Left ventricle myocardium superior (tissue), 1 donor: ENCODE measurements around the gene CACNB1. TPM values are rescaled to one million over a fixed set of nuclear protein-coding genes. Genes with fewer than 3 reads are reported as not detected.
A peak's percentile ranks its signal among the peaks of the same experiment; 100 is the strongest.

Source experiments
- ATAC-seq: fragments of 200-7000 bp; cut with Tn5 transposase; one replicate; pipeline ENCODE4 v1.9.1; 2020; ENCODE audit warnings: mild to moderate bottlenecking, moderate library complexity
- DNase-seq: peaks from one replicate; pipeline ENCODE4 v3.0.0-alpha.2; 2020
- intact Hi-C: fragments of 100-400 bp; cut with micrococcal nuclease; formaldehyde crosslinking; loops from one replicate; pipeline ENCODE4 v1.11.0; 2022
- total RNA-seq: library from RNA; stranded (reverse); fragmentation: NEBNext Ultra II Directional; extraction: Animal tissue kit (Norgen Biotek cat#: 25700); gene quantifications from one replicate; pipeline ENCODE4 v1.2.1, GENCODE V29; 2021
- donor health status: DM: no; HTN: yes; CAD: no; lungs with severe emphysema.

CACNB1 gene
- total RNA-seq, 1 donor from 2014 or later = 5.7 TPM

DNA sequence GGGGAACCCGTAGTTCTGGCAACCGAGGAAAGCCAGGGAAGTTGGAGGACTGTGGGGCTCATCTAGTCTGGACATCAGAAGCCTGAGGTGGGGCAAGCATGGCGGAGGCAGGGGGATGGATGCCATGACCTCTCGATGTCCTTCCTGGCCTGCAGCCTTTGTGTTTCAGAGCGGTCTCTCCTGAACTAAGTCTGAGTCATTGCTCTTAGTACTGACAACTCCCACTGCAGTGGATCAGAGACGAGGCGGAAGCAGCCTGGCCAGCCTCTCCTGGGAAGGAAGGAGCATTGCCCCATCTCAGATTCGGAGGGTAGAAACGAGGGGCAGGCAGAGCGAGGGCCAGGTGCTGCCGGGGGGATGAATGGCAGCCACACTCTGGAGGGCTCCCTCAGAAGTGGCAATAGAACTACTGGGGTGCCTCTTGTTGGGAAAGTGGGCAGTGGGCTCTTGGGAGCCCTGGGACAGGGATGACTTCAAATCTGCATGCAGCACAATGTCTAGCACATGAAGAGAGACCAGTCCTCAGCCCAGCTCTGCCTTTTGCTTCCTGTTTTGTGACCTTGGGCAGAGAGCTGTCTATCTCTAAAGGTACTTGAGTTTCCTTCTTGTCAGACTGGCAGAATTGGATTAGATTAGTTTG, 31.9 kb upstream of the CACNB1 start:
- ATAC-seq (no peak), DNase-seq (no peak)
- intact Hi-C loops = no loop called here

- DNase-seq (no peak), ATAC-seq (no peak)
- intact Hi-C loops = no loop called here
These were observed 30.0 kb upstream of the CACNB1 start for GRCh38 chr17:39227364-39227919.

- intact Hi-C loops = no loop called here
- peak; percentile 87 for ATAC-seq
- peak; percentile 82 for DNase-seq
These were observed 28.7 kb upstream of the CACNB1 start for GRCh38 chr17:39225959-39226683.

GRCh38 chr17:39225308-39225958, 28.0 kb upstream of the CACNB1 start, which contains the start of gene STAC2:
TSS of gene STAC2 (minus strand) at chr17:39225945. CDS start at chr17:39225502, 443 bp downstream.
- DNase-seq (no peak), ATAC-seq (no peak)
- intact Hi-C loops = no loop called here

- intact Hi-C loops = no loop called here
- peak; percentile 59 for ATAC-seq
- DNase-seq = no peak
These were observed 27.4 kb upstream of the CACNB1 start for GRCh38 chr17:39224778-39225307.

- DNase-seq (no peak), ATAC-seq (no peak)
- intact Hi-C loops = no loop called here
These were observed 26.7 kb upstream of the CACNB1 start for GRCh38 chr17:39223907-39224777.

GRCh38 chr17:39222866-39223834, 25.7 kb upstream of the CACNB1 start:
- intact Hi-C loops = no loop called here
- DNase-seq = no peak

GRCh38 chr17:39222151-39222550, 24.7 kb upstream of the CACNB1 start:
- no peak for DNase-seq

More at GRCh38 chr17:39222866-39223834, 25.7 kb upstream of the CACNB1 start:
- ATAC-seq = no peak

DNA sequence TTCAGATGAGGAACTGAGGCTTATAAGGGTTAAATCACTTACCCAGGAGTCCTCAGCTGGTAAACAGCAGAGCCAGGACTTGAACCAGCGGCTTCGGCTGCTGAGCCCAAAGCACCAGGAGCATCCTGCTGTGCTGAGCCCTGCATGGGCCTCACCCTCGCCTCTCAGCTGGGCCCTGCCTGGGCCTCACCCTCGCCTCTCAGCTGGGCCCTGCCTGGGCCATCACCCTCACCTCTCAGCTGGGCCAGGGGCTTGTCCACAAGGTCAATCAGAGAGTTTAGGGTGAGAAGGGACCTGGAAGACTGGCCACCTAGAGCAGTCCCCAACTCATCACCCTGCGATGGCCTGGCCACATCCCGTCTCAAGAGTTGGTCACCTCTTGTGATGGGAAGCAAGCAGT, 24.1 kb upstream of the CACNB1 start:
- DNase-seq = no peak
- no peak for ATAC-seq
- intact Hi-C loops = no loop called here

More at GRCh38 chr17:39222151-39222550, 24.7 kb upstream of the CACNB1 start:
- intact Hi-C loops = no loop called here
- ATAC-seq = no peak

DNA sequence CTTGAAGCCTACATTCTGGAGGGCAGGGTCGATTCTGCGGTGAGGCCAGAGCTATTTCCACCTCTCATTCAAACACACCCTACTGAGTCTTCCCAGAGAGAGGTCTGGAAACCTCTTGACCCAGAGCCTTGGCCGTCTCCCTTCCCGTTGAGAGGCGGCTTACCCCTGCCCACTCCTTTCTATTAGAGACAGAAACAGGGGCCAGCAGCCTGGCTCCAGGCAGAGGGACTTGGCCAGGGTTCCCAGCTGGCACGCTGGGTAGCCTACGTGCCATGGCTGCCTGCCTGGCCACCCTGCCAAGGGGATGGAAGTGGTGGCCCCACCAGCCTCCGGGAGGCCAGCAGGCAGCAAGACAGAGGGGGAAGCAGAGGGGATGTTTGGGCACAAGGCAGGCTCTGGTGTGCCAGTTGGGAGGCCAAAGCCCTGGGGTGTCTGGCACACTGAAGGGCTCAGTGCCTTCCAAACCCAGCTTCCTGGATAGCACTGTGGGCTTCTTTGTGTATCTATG, 22.2 kb upstream of the CACNB1 start:
- intact Hi-C loops = no loop called here
- DNase-seq (peak; percentile 79), ATAC-seq (peak; percentile 89)

GRCh38 chr17:39218906-39219305, 21.4 kb upstream of the CACNB1 start:
- DNase-seq (no peak), ATAC-seq (no peak)
- intact Hi-C loops = no loop called here

- DNase-seq = no peak
- intact Hi-C loops = no loop called here
- no peak for ATAC-seq
These were observed 20.4 kb upstream of the CACNB1 start for GRCh38 chr17:39217734-39218369.

DNA sequence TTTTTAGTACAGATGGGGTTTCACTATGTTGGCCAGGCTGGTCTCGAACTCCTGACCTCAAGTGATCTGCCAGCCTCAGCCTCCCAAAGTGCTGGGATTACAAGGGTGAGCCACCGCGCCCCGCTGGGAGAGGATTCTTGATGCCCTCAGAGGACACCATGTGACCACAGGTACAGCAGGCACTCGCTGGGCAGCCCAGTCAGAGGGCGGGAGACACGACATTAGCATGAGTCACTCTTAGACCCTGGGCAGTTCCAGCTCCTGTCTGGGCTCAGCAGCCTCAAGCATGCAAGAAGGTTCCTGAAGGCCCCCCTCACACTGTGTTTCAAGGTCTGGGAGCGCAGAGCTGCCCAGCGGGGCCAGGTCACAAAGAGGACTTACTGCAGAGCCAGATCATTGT, 16.4 kb upstream of the CACNB1 start:
- DNase-seq (no peak), ATAC-seq (no peak)
- intact Hi-C loops = no loop called here

GRCh38 chr17:39212841-39213480, 15.5 kb upstream of the CACNB1 start:
- intact Hi-C loops = no loop called here
- ATAC-seq (peak; percentile 18), DNase-seq (no peak)

GRCh38 chr17:39212195-39212810, 14.8 kb upstream of the CACNB1 start:
- DNase-seq (no peak), ATAC-seq (no peak)
- intact Hi-C loops = no loop called here

GRCh38 chr17:39210093-39210434, 12.6 kb upstream of the CACNB1 start:
- DNase-seq (no peak), ATAC-seq (no peak)
- intact Hi-C loops = no loop called here
